Breast epithelium (tissue), 4 donors: ENCODE measurements around the gene ACAP2. TPM values are rescaled to one million over a fixed set of nuclear protein-coding genes. Genes with fewer than 3 reads are reported as not detected.
A peak's percentile ranks its signal among the peaks of the same experiment; 100 is the strongest.

ENCODE experiments used
- DNase-seq, 2 donors: peaks; one replicate each; pipeline ENCODE4 v3.0.0-alpha.2; 2019; ENCODE audit warnings: low spot score in 2 of 2
- H3K27ac ChIP-seq, 2 donors: fragments of 200-600 bp; sonication (generic) in 1 of 2; one replicate each; pipeline ENCODE4 v1.5.1; 2016 to 2019; ENCODE audit warnings: mild to moderate bottlenecking in 1 of 2
- H3K27me3 ChIP-seq, 2 donors: fragments of 200-600 bp; sonication (generic) in 1 of 2; one replicate each; pipeline versions ENCODE4 v1.5.1 to v1.6.0; 2017 to 2019; ENCODE audit warnings: control low read depth in 1 of 2, mild to moderate bottlenecking in 1 of 2
- H3K36me3 ChIP-seq: fragments of 200-600 bp; one replicate; pipeline ENCODE4 v1.5.1; 2019
- H3K4me1 ChIP-seq, 2 donors: fragments of 200-600 bp; sonication (generic); one replicate each; pipeline ENCODE4 v1.5.1; 2016 to 2019; ENCODE audit warnings: control low read depth in 1 of 2
- H3K4me3 ChIP-seq, 3 donors: fragments of 200-600 bp; sonication (generic); 1 replicate in 2 of 3; 2 replicates in 1 of 3; pipeline ENCODE4 v1.5.1; 2016 to 2019; ENCODE audit warnings: mild to moderate bottlenecking in 3 of 3, moderate library complexity in 2 of 3
- H3K9me3 ChIP-seq, 2 donors: fragments of 200-600 bp; sonication (generic) in 1 of 2; one replicate each; pipeline ENCODE4 v1.5.1; 2016 to 2019; ENCODE audit warnings: control low read depth in 1 of 2
- CTCF ChIP-seq, 3 donors: fragments of 450-650 bp; IDR thresholded peaks; one replicate each; pipeline ENCODE4 v1.5.1; 2016 to 2017; ENCODE audit warnings: antibody characterized with exemption in 3 of 3, mild to moderate bottlenecking in 3 of 3, moderate library complexity in 3 of 3
- POLR2A ChIP-seq: fragments of 450-650 bp; IDR thresholded peaks from one replicate; pipeline ENCODE4 v1.6.1; 2016; ENCODE audit warnings: antibody characterized with exemption, mild to moderate bottlenecking, moderate library complexity
- POLR2AphosphoS5 ChIP-seq, 3 donors: sonication (generic); formaldehyde crosslinking; IDR thresholded peaks; one replicate each; pipeline ENCODE4 v1.6.1; 2017; ENCODE audit warnings: antibody characterized with exemption in 3 of 3
- intact Hi-C: fragments of 100-400 bp; cut with DNase I; formaldehyde crosslinking; loops from one replicate; pipeline ENCODE4 v1.15.1; 2023; ENCODE audit warnings: low total_unique reads
- total RNA-seq, 3 donors: library from RNA; depleted of rRNA; stranded (reverse); fragments of >200 nt; gene quantifications; one replicate each; pipeline ENCODE4 v1.1.0, GENCODE V29; 2016

Gene ACAP2
- total RNA-seq, 3 donors from 2014 or later = 60.0 to 87.1 (median 63.0) TPM

DNA sequence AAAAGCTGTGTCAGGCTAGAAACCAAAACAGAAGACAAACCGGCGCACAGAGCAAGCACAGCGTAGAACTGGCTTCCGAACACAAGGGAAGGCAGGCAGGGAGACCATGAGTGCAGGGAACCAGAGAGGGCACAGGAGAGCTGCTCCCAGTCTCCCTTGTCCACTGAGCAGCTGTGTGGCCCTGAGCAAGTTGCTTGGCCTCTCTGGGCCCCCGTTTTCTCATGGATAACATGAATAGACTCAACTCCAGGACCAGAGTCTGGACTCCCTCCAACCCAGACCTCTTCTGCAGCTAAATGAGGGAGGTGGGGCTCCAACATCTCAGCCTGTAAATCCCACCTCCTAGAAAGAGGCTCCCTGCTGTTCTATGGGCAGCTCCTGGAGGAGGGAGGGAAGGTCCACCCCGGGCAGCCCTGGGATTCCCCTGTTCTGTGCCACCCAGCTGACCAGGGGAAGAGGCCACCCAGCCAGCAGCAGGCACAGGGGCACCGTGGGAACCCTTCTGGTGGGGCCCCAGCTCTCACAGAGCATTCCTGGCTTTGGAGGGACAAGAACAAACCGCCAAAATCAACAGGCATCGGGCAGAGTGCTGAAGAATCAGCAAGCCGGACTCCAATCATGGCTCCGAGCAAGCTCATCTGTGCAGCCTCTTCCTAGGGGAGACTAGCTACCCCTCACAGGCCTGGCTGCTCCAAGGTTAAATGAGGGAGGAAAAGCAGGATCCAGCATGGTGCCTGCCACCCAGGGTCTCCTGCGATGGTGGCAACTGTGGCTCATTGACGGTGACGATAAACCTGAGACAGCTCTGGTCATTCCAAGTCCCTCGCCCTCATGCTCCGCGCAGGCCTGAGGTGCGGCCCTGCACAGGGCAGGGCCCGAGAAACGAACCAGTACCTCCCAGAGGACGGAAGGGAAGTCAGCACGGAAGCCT lies 187.0 kb downstream of the ACAP2 start:
- DNase-seq = no peak
- Histone ChIP-seq H3K36me3 (no peaks in the 10 kb centered on the region), H3K4me3 (no peak overlapping the region), H3K9me3 (no peaks in the 10 kb centered on the region), H3K27ac (no peak overlapping the region), H3K4me1 (peaks cover 0 to 6% of the 10 kb centered on the region in 2 donors), H3K27me3 (no peaks in the 10 kb centered on the region)
- intact Hi-C loops = no loop called here
- no peak for TF ChIP-seq POLR2AphosphoS5 (IDR thresholded peaks at IDR 0.05)
- TF ChIP-seq CTCF (IDR thresholded peaks at IDR 0.05) = no peak
- no peak for TF ChIP-seq POLR2A

GRCh38 chr3:195255176-195255500 lies 187.7 kb downstream of the ACAP2 start:
- H3K4me1 ChIP-seq = peaks cover 0 to 6% of the 10 kb centered on the region in 2 donors
- H3K27ac ChIP-seq = no peak overlapping the region
- DNase-seq = no peak
- no peak for TF ChIP-seq CTCF (IDR thresholded peaks at IDR 0.05)
- no peaks in the 10 kb centered on the region for H3K27me3 ChIP-seq
- no peaks in the 10 kb centered on the region for H3K9me3 ChIP-seq
- no peak overlapping the region for H3K4me3 ChIP-seq
- no peaks in the 10 kb centered on the region for H3K36me3 ChIP-seq
- intact Hi-C loops = no loop called here

GRCh38 chr3:195254454-195255175 lies 188.2 kb downstream of the ACAP2 start:
- Histone ChIP-seq H3K4me1 (peaks cover 0 to 5% of the 10 kb centered on the region in 2 donors), H3K4me3 (no peak overlapping the region), H3K27me3 (no peaks in the 10 kb centered on the region), H3K9me3 (no peaks in the 10 kb centered on the region), H3K36me3 (no peaks in the 10 kb centered on the region), H3K27ac (no peak overlapping the region)
- no peak for DNase-seq
- intact Hi-C loops = no loop called here
- no peak for TF ChIP-seq CTCF (IDR thresholded peaks at IDR 0.05)
- TF ChIP-seq POLR2AphosphoS5 (IDR thresholded peaks at IDR 0.05) = no peak
- no peak for TF ChIP-seq POLR2A

- Histone ChIP-seq H3K4me3 (no peak overlapping the region), H3K9me3 (no peaks in the 10 kb centered on the region), H3K27ac (peak overlapping the region; percentile 12 to 66), H3K36me3 (no peaks in the 10 kb centered on the region), H3K4me1 (no peaks in the 10 kb centered on the region), H3K27me3 (no peaks in the 10 kb centered on the region)
- TF ChIP-seq POLR2A (no peak), POLR2AphosphoS5 (IDR thresholded peaks at IDR 0.05) (no peak)
- DNase-seq = no peak
- intact Hi-C loops = no loop called here
These were observed 188.8 kb downstream of the ACAP2 start for GRCh38 chr3:195253923-195254432.

DNA sequence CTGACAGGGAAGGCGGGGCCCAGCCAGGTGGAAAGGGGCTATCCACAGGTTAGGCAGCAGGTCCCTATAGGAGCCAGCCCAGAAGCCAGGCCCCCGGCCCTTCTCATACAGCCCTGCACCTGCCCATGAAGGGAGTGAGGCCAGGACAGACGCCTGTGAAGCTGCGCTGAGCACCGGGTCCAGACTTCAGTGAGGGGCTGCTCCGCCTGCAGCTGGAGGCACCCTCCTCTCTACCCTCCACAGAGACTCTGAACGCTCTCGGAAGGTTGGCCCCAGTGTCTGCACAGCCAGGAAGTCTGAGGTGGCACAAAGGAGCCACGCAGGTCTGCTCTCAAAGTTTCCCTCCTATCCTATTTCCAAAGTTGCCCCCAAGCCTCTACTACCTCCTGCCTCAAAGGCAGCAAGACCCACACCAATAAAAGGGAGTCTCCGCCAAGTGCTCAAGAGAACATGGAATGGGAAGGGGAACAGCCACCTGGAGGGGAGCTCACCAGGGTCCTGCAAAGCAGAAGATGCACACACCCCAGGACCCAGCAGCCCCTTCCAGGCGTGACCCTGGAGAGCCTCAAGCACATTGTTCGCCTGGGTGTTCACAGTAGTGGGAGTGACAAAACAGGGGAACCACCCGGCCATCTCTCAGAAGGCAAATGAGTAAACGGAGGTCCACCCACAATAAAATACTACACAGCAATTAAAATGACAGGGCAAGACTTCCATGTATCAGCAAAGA lies 191.3 kb downstream of the ACAP2 start:
- no peak for DNase-seq
- Histone ChIP-seq H3K9me3 (no peaks in the 10 kb centered on the region), H3K36me3 (no peaks in the 10 kb centered on the region), H3K4me1 (no peaks in the 10 kb centered on the region), H3K27ac (peak overlapping the region in 1 of 2 donors; percentile 1), H3K4me3 (no peak overlapping the region), H3K27me3 (no peaks in the 10 kb centered on the region)
- TF ChIP-seq POLR2AphosphoS5 (IDR thresholded peaks at IDR 0.05) (no peak), POLR2A (no peak), CTCF (IDR thresholded peaks at IDR 0.05) (no peak)
- intact Hi-C loops = no loop called here
